H9 (cell line): Measurements from ENCODE around the gene ARHGAP22. TPM values are rescaled to one million over a fixed set of nuclear protein-coding genes. Genes with fewer than 3 reads are reported as not detected.

Experiments used
- DNase-seq: peaks from one replicate; pipeline ENCODE4 v3.0.0-alpha.2; 2017
- H2AFZ ChIP-seq: one replicate; pipeline ENCODE4 v1.6.1; 2013; ENCODE audit warnings: mild to moderate bottlenecking, low read length, control low read depth, moderate library complexity
- H2AK5ac ChIP-seq: 2 replicates; pipeline ENCODE4 v1.6.1; 2013; ENCODE audit warnings: low read length, control low read depth, mixed read lengths; ENCODE audit not compliant: insufficient read length
- H2BK120ac ChIP-seq: one replicate; pipeline ENCODE4 v1.6.1; 2013; ENCODE audit warnings: low read depth, mild to moderate bottlenecking, low read length, control low read depth, inconsistent platforms; ENCODE audit not compliant: poor library complexity, severe bottlenecking
- H2BK12ac ChIP-seq: 2 replicates; pipeline ENCODE4 v1.6.1; 2013; ENCODE audit warnings: low read length, control low read depth, mixed read lengths, low read depth; ENCODE audit not compliant: insufficient read length
- H2BK15ac ChIP-seq: 2 replicates; pipeline ENCODE4 v1.6.1; 2013; ENCODE audit warnings: low read depth, low read length, control low read depth
- H2BK20ac ChIP-seq: one replicate; pipeline ENCODE4 v1.6.1; 2013; ENCODE audit warnings: low read depth, mild to moderate bottlenecking, low read length, control low read depth, inconsistent platforms; ENCODE audit not compliant: poor library complexity, severe bottlenecking
- H2BK5ac ChIP-seq: 2 replicates; pipeline ENCODE4 v1.6.1; 2013; ENCODE audit warnings: low read length, control low read depth, mixed read lengths; ENCODE audit not compliant: insufficient read length
- H3K14ac ChIP-seq: 2 replicates; pipeline ENCODE4 v1.6.1; 2013; ENCODE audit warnings: low read length, control low read depth; ENCODE audit not compliant: insufficient read depth
- H3K18ac ChIP-seq: 2 replicates; pipeline ENCODE4 v1.6.1; 2013; ENCODE audit warnings: low read depth, mild to moderate bottlenecking, mixed read lengths, low read length, control low read depth; ENCODE audit not compliant: insufficient read length
- H3K23ac ChIP-seq: 2 replicates; pipeline ENCODE4 v1.6.1; 2013; ENCODE audit warnings: low read length, control low read depth, mixed read lengths, low read depth; ENCODE audit not compliant: insufficient read length
- H3K23me2 ChIP-seq: 2 replicates; pipeline ENCODE4 v1.6.1; 2013; ENCODE audit warnings: low read depth, mild to moderate bottlenecking, mixed read lengths, low read length, control low read depth; ENCODE audit not compliant: insufficient read length, poor library complexity, severe bottlenecking
- H3K27ac ChIP-seq: 2 replicates; pipeline ENCODE4 v1.5.1; 2013; ENCODE audit warnings: low read length, control low read depth, mixed read lengths, low read depth; ENCODE audit not compliant: insufficient read length
- H3K27me3 ChIP-seq: 2 replicates; pipeline ENCODE4 v1.6.1; 2013; ENCODE audit warnings: low read length, control low read depth, inconsistent platforms; ENCODE audit not compliant: insufficient read depth
- H3K4ac ChIP-seq: 2 replicates; pipeline ENCODE4 v1.6.1; 2013; ENCODE audit warnings: low read depth, mild to moderate bottlenecking, control low read depth, inconsistent platforms, low read length, moderate library complexity
- H3K4me1 ChIP-seq: 2 replicates; pipeline ENCODE4 v1.6.1; 2013; ENCODE audit warnings: low read length, control low read depth, inconsistent platforms; ENCODE audit not compliant: insufficient read depth
- H3K4me2 ChIP-seq: 2 replicates; pipeline ENCODE4 v1.6.1; 2013; ENCODE audit warnings: low read length, control low read depth, mixed read lengths; ENCODE audit not compliant: insufficient read length, insufficient read depth
- H3K56ac ChIP-seq: 2 replicates; pipeline ENCODE4 v1.6.1; 2013; ENCODE audit warnings: low read depth, mild to moderate bottlenecking, mixed read lengths, low read length, control low read depth; ENCODE audit not compliant: insufficient read length
- H3K79me1 ChIP-seq: 2 replicates; pipeline ENCODE4 v1.6.1; 2013; ENCODE audit warnings: low read depth, mild to moderate bottlenecking, moderate library complexity, low read length, control low read depth, inconsistent platforms; ENCODE audit not compliant: insufficient read depth, poor library complexity, severe bottlenecking
- H3K79me2 ChIP-seq: 2 replicates; pipeline ENCODE4 v1.6.1; 2013; ENCODE audit warnings: low read length, control low read depth, inconsistent platforms; ENCODE audit not compliant: insufficient read depth
- H3K9ac ChIP-seq: 2 replicates; pipeline ENCODE4 v1.6.1; 2013; ENCODE audit warnings: low read length, control low read depth, mixed read lengths; ENCODE audit not compliant: insufficient read length; ENCODE audit errors: extremely low read depth
- H3K9me3 ChIP-seq: one replicate; pipeline ENCODE4 v1.6.1; 2013; ENCODE audit warnings: low read depth, low read length, inconsistent platforms; ENCODE audit not compliant: control insufficient read depth
- H3T11ph ChIP-seq: one replicate; pipeline ENCODE4 v1.6.1; 2013; ENCODE audit warnings: mild to moderate bottlenecking, low read length, control low read depth, inconsistent platforms
- H4K20me1 ChIP-seq: one replicate; pipeline ENCODE4 v1.6.1; 2013; ENCODE audit not compliant: control insufficient read depth, insufficient read length, insufficient read depth
- H4K5ac ChIP-seq: 2 replicates; pipeline ENCODE4 v1.6.1; 2013; ENCODE audit warnings: low read depth, mild to moderate bottlenecking, mixed read lengths, low read length, control low read depth; ENCODE audit not compliant: insufficient read length
- H4K8ac ChIP-seq: replicated peaks from 2 replicates; pipeline ENCODE4 v1.6.1; 2013; ENCODE audit warnings: low read length, control low read depth, mixed read lengths, low read depth; ENCODE audit not compliant: insufficient read length
- H4K91ac ChIP-seq: 2 replicates; pipeline ENCODE4 v1.6.1; 2013; ENCODE audit warnings: low read depth, mild to moderate bottlenecking, moderate library complexity, mixed read lengths, low read length, control low read depth; ENCODE audit not compliant: insufficient read length
- H3K27ac Mint-ChIP-seq, 3 experiments: 2 replicates in 2 of 3; 3 replicates in 1 of 3; pipeline ENCODE4 v1.8.0; 2020 to 2021; ENCODE audit warnings: mixed read lengths in 3 of 3, mild to moderate bottlenecking in 1 of 3, moderate library complexity in 1 of 3
- H3K27me3 Mint-ChIP-seq: 2 replicates; pipeline ENCODE4 v1.8.0; 2021; ENCODE audit warnings: low read depth, mild to moderate bottlenecking, moderate library complexity, mixed read lengths
- H3K36me3 Mint-ChIP-seq, 3 experiments: 2 replicates in 2 of 3; 3 replicates in 1 of 3; pipeline ENCODE4 v1.8.0; 2020 to 2021; ENCODE audit warnings: low read depth in 3 of 3, mixed read lengths in 3 of 3; ENCODE audit not compliant: insufficient read depth in 1 of 3
- H3K4me1 Mint-ChIP-seq, 2 experiments: 2 replicates each; pipeline ENCODE4 v1.8.0; 2020; ENCODE audit warnings: mixed read lengths in 2 of 2
- H3K4me3 Mint-ChIP-seq, 2 experiments: 2 replicates in 1 of 2; 3 replicates in 1 of 2; pipeline ENCODE4 v1.8.0; 2020 to 2021; ENCODE audit warnings: mild to moderate bottlenecking in 2 of 2, mixed read lengths in 2 of 2, moderate library complexity in 1 of 2
- H3K9me3 Mint-ChIP-seq, 2 experiments: 2 replicates in 1 of 2; 3 replicates in 1 of 2; pipeline ENCODE4 v1.8.0; 2020; ENCODE audit warnings: mild to moderate bottlenecking in 2 of 2, mixed read lengths in 2 of 2, moderate library complexity in 1 of 2
- CTCF ChIP-seq: fragments of 200-600 bp; sonication (generic); conservative IDR thresholded peaks from 3 replicates; pipeline ENCODE4 v1.8.0; 2021; ENCODE audit warnings: antibody characterized with exemption, mild to moderate bottlenecking
- WGBS: extraction: QIAGEN DNeasy Blood & Tissue Kit; methylation state at CpG from one replicate; pipeline ENCODE4 v1.1.7; 2013; ENCODE audit warnings: missing lambda C conversion rate, low lambda C conversion rate, mixed read lengths; ENCODE audit not compliant: insufficient read length; ENCODE audit errors: extremely low coverage; 5-methylcytosine and 5-hydroxymethylcytosine counted together
- total RNA-seq: library from RNA; stranded (reverse); gene quantifications from 2 replicates; pipeline ENCODE4 v1.2.1, GENCODE V29; 2021

The ARHGAP22 gene
- total RNA-seq, 1 experiment from 2014 or later: 7.4 TPM

GRCh38 chr10:48463318-48464003 is 141.4 kb downstream of the ARHGAP22 start:
- no peak overlapping the region for H3K9ac ChIP-seq
- H2AK5ac ChIP-seq: no peak overlapping the region
- no peak overlapping the region for H3K18ac ChIP-seq
- no peaks in the 10 kb centered on the region; the same call in 1 of the 2 replicates for H3K27me3 ChIP-seq
- H3K79me2 ChIP-seq: no peaks in the 10 kb centered on the region
- H3K4me3 Mint-ChIP-seq: no peak overlapping the region; a peak in 1 of 5 replicates
- no peak overlapping the region for H2AFZ ChIP-seq
- H3K4me2 ChIP-seq: no peak overlapping the region
- no peak overlapping the region for H2BK20ac ChIP-seq
- no peak overlapping the region; the same call in 1 of the 2 replicates for H3K14ac ChIP-seq
- H3K9me3 Mint-ChIP-seq: no peaks in the 10 kb centered on the region
- no peak overlapping the region for H3K56ac ChIP-seq
- WGBS: no CpG with 5 or more reads among the region's 8 CpGs
- no peak overlapping the region for H2BK5ac ChIP-seq
- H3K27ac ChIP-seq: no peak overlapping the region
- peaks cover 13 to 23% of the 10 kb centered on the region in 2 experiments for H3K4me1 Mint-ChIP-seq
- no peaks in the 10 kb centered on the region; a peak in 1 of 7 replicates for H3K36me3 Mint-ChIP-seq
- peak overlapping the region in 2 of 3 experiments; percentile 38 to 77; a peak in 2 of 7 replicates for H3K27ac Mint-ChIP-seq
- H3K4me1 ChIP-seq: no peaks in the 10 kb centered on the region
- H3K23me2 ChIP-seq: no peaks in the 10 kb centered on the region
- H3K79me1 ChIP-seq: no peaks in the 10 kb centered on the region
- no peak overlapping the region for H3K4ac ChIP-seq
- TF ChIP-seq CTCF: no peak
- no peak overlapping the region for H3K23ac ChIP-seq
- no peak overlapping the region for H3T11ph ChIP-seq
- H4K5ac ChIP-seq: no peak overlapping the region
- no peak overlapping the region for H2BK12ac ChIP-seq
- no peak overlapping the region for H4K8ac ChIP-seq
- H3K9me3 ChIP-seq: no peaks in the 10 kb centered on the region
- no peaks in the 10 kb centered on the region for H3K27me3 Mint-ChIP-seq
- H4K20me1 ChIP-seq: no peaks in the 10 kb centered on the region
- H2BK15ac ChIP-seq: no peak overlapping the region
- DNase-seq: peak; percentile 31
- H4K91ac ChIP-seq: no peak overlapping the region
- no peak overlapping the region for H2BK120ac ChIP-seq
